Hepatocyte (in vitro differentiated cells): ENCODE results near the gene PRKAG2.
"Not testable (repeated sequence)": the region's sequence is repeated elsewhere in the genome, so short reads cannot be mapped to it uniquely, and the experiment has no call there.

Source experiments
- EZH2 ChIP-seq: fragments of 200-600 bp; sonication (generic); IDR thresholded peaks from 2 replicates; pipeline ENCODE4 v1.6.1; 2016; ENCODE audit warnings: antibody characterized with exemption, mild to moderate bottlenecking, borderline replicate concordance
- EZH2phosphoT487 ChIP-seq: fragments of 200-600 bp; sonication (generic); IDR thresholded peaks from one replicate; pipeline ENCODE4 v1.6.1; 2018; ENCODE audit warnings: antibody characterized with exemption, mild to moderate bottlenecking, low read depth, moderate library complexity; ENCODE audit not compliant: unreplicated experiment, severe bottlenecking
- TF ChIP-seq, protein P1 (sequence below): fragments of 200-600 bp; sonication (generic); IDR thresholded peaks from 2 replicates; pipeline ENCODE4 v1.5.1; 2016; ENCODE audit warnings: antibody characterized with exemption, mild to moderate bottlenecking; ENCODE audit not compliant: poor library complexity

DNA sequence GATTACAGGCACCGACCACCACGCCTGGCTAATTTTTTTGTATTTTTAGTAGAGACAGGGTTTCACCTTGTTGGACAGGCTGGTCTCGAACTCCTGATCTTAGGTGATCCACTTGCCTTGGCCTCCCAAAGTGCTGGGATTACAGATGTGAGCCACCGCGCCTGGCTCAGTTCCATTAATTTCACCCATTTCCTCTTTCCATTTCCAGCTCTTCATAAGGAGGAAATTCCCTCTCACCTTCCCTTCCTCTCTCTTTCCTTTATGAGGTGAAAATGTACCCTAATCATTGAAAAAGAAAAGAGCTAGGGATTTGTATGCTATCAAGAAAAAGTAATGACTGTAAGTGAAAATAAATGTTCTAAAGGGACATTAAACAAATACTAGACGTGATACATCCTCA, 50.6 kb downstream of the PRKAG2 start:
- TF ChIP-seq, protein P1, sequence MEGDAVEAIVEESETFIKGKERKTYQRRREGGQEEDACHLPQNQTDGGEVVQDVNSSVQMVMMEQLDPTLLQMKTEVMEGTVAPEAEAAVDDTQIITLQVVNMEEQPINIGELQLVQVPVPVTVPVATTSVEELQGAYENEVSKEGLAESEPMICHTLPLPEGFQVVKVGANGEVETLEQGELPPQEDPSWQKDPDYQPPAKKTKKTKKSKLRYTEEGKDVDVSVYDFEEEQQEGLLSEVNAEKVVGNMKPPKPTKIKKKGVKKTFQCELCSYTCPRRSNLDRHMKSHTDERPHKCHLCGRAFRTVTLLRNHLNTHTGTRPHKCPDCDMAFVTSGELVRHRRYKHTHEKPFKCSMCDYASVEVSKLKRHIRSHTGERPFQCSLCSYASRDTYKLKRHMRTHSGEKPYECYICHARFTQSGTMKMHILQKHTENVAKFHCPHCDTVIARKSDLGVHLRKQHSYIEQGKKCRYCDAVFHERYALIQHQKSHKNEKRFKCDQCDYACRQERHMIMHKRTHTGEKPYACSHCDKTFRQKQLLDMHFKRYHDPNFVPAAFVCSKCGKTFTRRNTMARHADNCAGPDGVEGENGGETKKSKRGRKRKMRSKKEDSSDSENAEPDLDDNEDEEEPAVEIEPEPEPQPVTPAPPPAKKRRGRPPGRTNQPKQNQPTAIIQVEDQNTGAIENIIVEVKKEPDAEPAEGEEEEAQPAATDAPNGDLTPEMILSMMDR = not testable (repeated sequence)
- TF ChIP-seq EZH2phosphoT487, EZH2: not testable (repeated sequence)
